Measurements from ENCODE around the gene IFITM5. TPM values are rescaled to one million over a fixed set of nuclear protein-coding genes. Genes with fewer than 3 reads are reported as not detected.

IFITM5 gene
- total and polyA plus RNA-seq, 2 of the 4 experiments (the other 2 are of a cell fraction) = not detected

DNA sequence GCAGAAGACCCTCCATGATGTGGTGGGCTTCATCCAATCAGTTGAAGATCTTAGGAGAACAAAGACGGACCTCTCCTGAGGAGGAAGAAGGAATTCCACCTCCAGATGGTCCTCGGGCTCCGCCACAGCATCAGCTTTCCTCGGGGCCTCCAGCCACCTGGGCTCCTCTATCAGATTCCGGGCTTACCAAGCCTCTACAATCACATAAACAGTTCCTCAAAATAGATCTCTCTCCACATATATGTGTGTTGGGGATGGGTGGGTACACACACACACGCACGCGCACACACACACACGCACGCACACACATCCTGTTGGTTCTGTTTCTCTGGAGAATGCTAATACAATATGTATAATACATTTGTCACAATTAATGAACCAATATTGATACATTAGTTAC lies 39.9 kb downstream of the IFITM5 start:
- Histone ChIP-seq H4K20me1 (ENCODE audit: insufficient read depth, low read length) (no peaks in the 10 kb centered on the region), H3K23ac (ENCODE audit: low read depth, low read length) (no peak overlapping the region), H2AK9ac (replicated peaks; ENCODE audit: low read depth, low read length, poor library complexity) (no peak overlapping the region), H2AK5ac (ENCODE audit: low read depth, low read length) (no peak overlapping the region), H2AFZ (replicated peaks; ENCODE audit: low read length, poor library complexity) (no peak overlapping the region), H2BK120ac (ENCODE audit: low read depth, low read length) (no peak overlapping the region), H3K4me3 (ENCODE audit: insufficient read depth, low read depth, low read length) (no peak overlapping the region), H4K5ac (ENCODE audit: low read depth, low read length) (no peak overlapping the region), H3K4ac (ENCODE audit: low read depth, low read length) (no peak overlapping the region), H3K4me2 (ENCODE audit: low read depth, low read length) (no peak overlapping the region), H3K36me3 (ENCODE audit: control insufficient read depth, insufficient read depth, low read length) (no peaks in the 10 kb centered on the region), H3K14ac (replicated peaks; ENCODE audit: low read depth, low read length) (no peak overlapping the region), H3K9me1 (ENCODE audit: insufficient read depth, low read length) (no peaks in the 10 kb centered on the region; the same call in 1 of the 2 replicates), H3K79me1 (ENCODE audit: low read depth in 1 of 2, low read length in 2 of 2) (no peaks in the 10 kb centered on the region), H3K4me1 (ENCODE audit: control insufficient read depth, insufficient read depth, low read length) (no peaks in the 10 kb centered on the region), H2BK15ac (ENCODE audit: low read depth, low read length) (no peak overlapping the region), H3K27ac (ENCODE audit: insufficient read depth, low read length) (no peak overlapping the region), H3K9ac (ENCODE audit: low read depth, low read length) (no peak overlapping the region), H4K8ac (ENCODE audit: low read depth in 2 of 2, low read length in 2 of 2) (no peak overlapping the region), H2BK20ac (ENCODE audit: low read depth, low read length) (no peak overlapping the region), H3K27me3 (ENCODE audit: control insufficient read depth, insufficient read depth, low read length) (peaks cover 10% of the 10 kb centered on the region), H4K91ac (ENCODE audit: insufficient read depth, low read depth, low read length) (no peak overlapping the region), H3K18ac (ENCODE audit: low read depth, low read length) (no peak overlapping the region), H3K56ac (ENCODE audit: extremely low read depth, insufficient read depth, low read length) (no peak overlapping the region), H2BK5ac (ENCODE audit: low read depth, low read length, poor library complexity, severe bottlenecking) (no peak overlapping the region), H3K9me3 (ENCODE audit: control insufficient read depth, insufficient read depth, low read length) (no peaks in the 10 kb centered on the region)
- dilution Hi-C loops (cut with HindIII; ENCODE audit: low sequenced_read_pairs, unreplicated experiment) (no loop called here), in situ Hi-C loops (cut with MboI; ENCODE audit: low sequenced_read_pairs) (no loop called here), intact Hi-C loops (cut with micrococcal nuclease) (no loop called here)
- no peak for DNase-seq
- no peak for TF ChIP-seq RFX5 (IDR thresholded peaks at IDR 0.05; ENCODE audit: low read depth, low read length)
- TF ChIP-seq MXI1 (IDR thresholded peaks at IDR 0.05; ENCODE audit: borderline replicate concordance, low read depth, low read length) = no peak
- TF ChIP-seq FOS (IDR thresholded peaks at IDR 0.05; ENCODE audit: low read depth, low read length) = no peak
- TF ChIP-seq CHD1 (IDR thresholded peaks at IDR 0.05; ENCODE audit: low read depth, low read length) = no peak
- TF ChIP-seq, protein P1, sequence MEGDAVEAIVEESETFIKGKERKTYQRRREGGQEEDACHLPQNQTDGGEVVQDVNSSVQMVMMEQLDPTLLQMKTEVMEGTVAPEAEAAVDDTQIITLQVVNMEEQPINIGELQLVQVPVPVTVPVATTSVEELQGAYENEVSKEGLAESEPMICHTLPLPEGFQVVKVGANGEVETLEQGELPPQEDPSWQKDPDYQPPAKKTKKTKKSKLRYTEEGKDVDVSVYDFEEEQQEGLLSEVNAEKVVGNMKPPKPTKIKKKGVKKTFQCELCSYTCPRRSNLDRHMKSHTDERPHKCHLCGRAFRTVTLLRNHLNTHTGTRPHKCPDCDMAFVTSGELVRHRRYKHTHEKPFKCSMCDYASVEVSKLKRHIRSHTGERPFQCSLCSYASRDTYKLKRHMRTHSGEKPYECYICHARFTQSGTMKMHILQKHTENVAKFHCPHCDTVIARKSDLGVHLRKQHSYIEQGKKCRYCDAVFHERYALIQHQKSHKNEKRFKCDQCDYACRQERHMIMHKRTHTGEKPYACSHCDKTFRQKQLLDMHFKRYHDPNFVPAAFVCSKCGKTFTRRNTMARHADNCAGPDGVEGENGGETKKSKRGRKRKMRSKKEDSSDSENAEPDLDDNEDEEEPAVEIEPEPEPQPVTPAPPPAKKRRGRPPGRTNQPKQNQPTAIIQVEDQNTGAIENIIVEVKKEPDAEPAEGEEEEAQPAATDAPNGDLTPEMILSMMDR (conservative IDR thresholded peaks at IDR 0.05; ENCODE audit: low read depth, low read length) = no peak
- no peak for TF ChIP-seq POLR2A (IDR thresholded peaks at IDR 0.05; ENCODE audit: low read depth, low read length)
- TF ChIP-seq SMC3 (IDR thresholded peaks at IDR 0.05; ENCODE audit: low read depth, low read length) = no peak
- TF ChIP-seq MAFK (IDR thresholded peaks at IDR 0.05; ENCODE audit: low read depth, low read length) = no peak
- TF ChIP-seq MAZ (IDR thresholded peaks at IDR 0.05; ENCODE audit: borderline replicate concordance, low read depth, low read length) = no peak
- CTCF ChIA-PET = interaction anchor here (1.4 kb wide), 1 partner anchor 9 kb away, joined by 4 read pairs; no protein-coding TSS in a partner anchor
- no CpG with 5 or more reads among the region's 10 CpGs for WGBS, 2 experiments (ENCODE audit: extremely low coverage in 2 of 2, insufficient read length in 1 of 2)
- POLR2A ChIA-PET (ENCODE audit: unreplicated experiment) = no interaction called here
- no TSS peak for BruUV-seq (replicated peaks)
- ATAC-seq (ENCODE audit: low read depth) = no peak
